Heart left ventricle (tissue), 16 donors: Measurements from ENCODE around the gene SORBS1. TPM values are rescaled to one million over a fixed set of nuclear protein-coding genes. Genes with fewer than 3 reads are reported as not detected.
A peak's percentile ranks its signal among the peaks of the same experiment; 100 is the strongest.

Experiments
- ATAC-seq, 4 donors: fragments of 200-7000 bp; cut with Tn5 transposase; one replicate each; pipeline ENCODE4 v1.9.1; 2020 to 2022; ENCODE audit warnings: moderate library complexity in 4 of 4, mild to moderate bottlenecking in 3 of 4, moderate number of reproducible peaks in 1 of 4
- DNase-seq, 5 donors: peaks; one replicate each; pipeline ENCODE4 v3.0.0-alpha.2; 2020
- H3K27ac ChIP-seq, 12 donors: fragments of 200-600 bp; sonication (generic) in 4 of 12; one replicate each; pipeline versions ENCODE4 v1.5.0 to v1.8.0; 2016 to 2022; ENCODE audit warnings: mild to moderate bottlenecking in 2 of 12
- H3K27me3 ChIP-seq, 9 donors: fragments of 200-600 bp; sonication (generic) in 2 of 9; one replicate each; pipeline versions ENCODE4 v1.5.1 to v1.8.0; 2016 to 2022; ENCODE audit warnings: mild to moderate bottlenecking in 3 of 9
- H3K36me3 ChIP-seq, 9 donors: fragments of 200-600 bp; sonication (generic) in 2 of 9; one replicate each; pipeline versions ENCODE4 v1.5.0 to v1.8.0; 2018 to 2022; ENCODE audit warnings: mild to moderate bottlenecking in 2 of 9
- H3K4me1 ChIP-seq, 12 donors: fragments of 200-600 bp; sonication (generic) in 4 of 12; one replicate each; pipeline versions ENCODE4 v1.5.0 to v1.8.0; 2016 to 2022; ENCODE audit warnings: mild to moderate bottlenecking in 3 of 12
- H3K4me3 ChIP-seq, 12 donors: fragments of 200-600 bp; sonication (generic) in 4 of 12; one replicate each; pipeline versions ENCODE4 v1.5.0 to v1.8.0; 2017 to 2022; ENCODE audit warnings: mild to moderate bottlenecking in 9 of 12, moderate library complexity in 4 of 12
- H3K9me3 ChIP-seq, 12 donors: fragments of 200-600 bp; sonication (generic) in 4 of 12; one replicate each; pipeline versions ENCODE4 v1.5.0 to v1.8.0; 2016 to 2022; ENCODE audit warnings: mild to moderate bottlenecking in 1 of 12
- POLR2A ChIP-seq, 2 donors: fragments of 450-650 bp; IDR thresholded peaks; one replicate each; pipeline ENCODE4 v1.6.1; 2017; ENCODE audit warnings: antibody characterized with exemption in 2 of 2, mild to moderate bottlenecking in 2 of 2, moderate library complexity in 2 of 2
- WGBS, 4 donors: extraction: QIAGEN DNeasy Blood & Tissue Kit in 2 of 4; methylation state at CpG; one replicate each; pipeline versions ENCODE4 v1.1.5 to v1.1.7; 2013 to 2018; 5-methylcytosine and 5-hydroxymethylcytosine counted together
- intact Hi-C, 10 donors: fragments of 100-400 bp; cut with DNase I; formaldehyde crosslinking; loops; one replicate each; pipeline versions ENCODE4 v1.11.1 to v1.14.2; 2022
- polyA plus RNA-seq, 2 donors: library from polyadenylated mRNA; stranded (reverse); fragments of 200-250 nt; gene quantifications; one replicate each; pipeline ENCODE4 v1.2.3, GENCODE V29; 2013
- total RNA-seq, 9 donors: library from RNA; depleted of rRNA in 2 of 9; stranded (reverse); fragments of >200 nt in 2 of 9; fragmentation: NEBNext Ultra II Directional in 3 of 9; extraction: Animal tissue kit (Norgen Biotek cat#: 25700) in 3 of 9; gene quantifications; one replicate each; pipeline versions ENCODE4 v1.1.0 to v1.2.4, GENCODE V29; 2016 to 2023
- TF ChIP-seq, protein P1 (sequence below), 12 donors: fragments of 200-600 bp; sonication (generic) in 4 of 12; IDR thresholded peaks; one replicate each; pipeline versions ENCODE4 v1.5.0 to v1.8.0; 2018 to 2022; ENCODE audit warnings: antibody characterized with exemption in 12 of 12, mild to moderate bottlenecking in 5 of 12
- donor health status: ischemic (EF 13 %, LVEDD 7.1; RV severe dilation, severe dysfunction).
- donor health status: healthy with polysubstance abuse.
- donor health status: DM: no; HTN: yes; CAD: no.
- donor health status: DM: no; HTN: no; CAD: no.
- donor health status: ischemic (EF 25% LVEDD 6.9; RV normal size, moderate dysfunction).
- donor health status: ischemic (EF 25% LVEDD 5.7; RV mildly dilated, moderate dysfunction).
- donor health status: healthy.
- donor health status: DM: yes; HTN: yes; CAD: no.
- donor health status: ischemic (EF 35%, LVEDD 5.7; RV mildly dilated, moderate dysfunction).
- donor health status: nonischemic (EF 11% LVEDD 7.7; RV severe dilation, severe dysfunction).
- donor health status: DM: yes; HTN: yes; CAD: no.
- donor health status: PGD.
- donor health status: ischemic (EF 29% LVEDD 5.4; RV normal size, mild dysfunction).
- donor health status: nonischemic (EF 23%, LVEDD 6.1; RV moderate dilation, normal function).

SORBS1 gene
- total and polyA plus RNA-seq, 11 donors: 355 to 1,440 (median 886) TPM

DNA sequence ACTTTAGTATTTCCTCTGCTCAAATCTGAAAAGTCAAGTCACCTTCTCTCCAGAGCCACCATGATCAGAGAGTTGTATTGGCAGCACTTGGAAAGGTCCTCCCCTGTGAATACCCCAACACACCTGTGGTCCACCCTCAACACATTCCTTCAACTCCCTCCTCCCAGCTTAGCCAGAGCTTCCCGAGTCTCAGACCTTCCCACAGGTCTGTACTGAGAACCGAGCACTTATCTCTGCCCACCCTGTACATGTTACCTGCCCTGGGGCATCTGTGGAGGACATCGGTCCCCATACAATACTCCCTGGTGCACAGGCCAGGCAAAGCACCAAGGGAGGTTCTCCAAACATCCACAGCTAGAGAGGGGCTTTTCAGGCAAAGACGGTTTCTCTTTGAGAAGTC lies 30.6 kb downstream of the SORBS1 start:
- H3K9me3 ChIP-seq: no peaks in the 10 kb centered on the region
- H3K36me3 ChIP-seq: no peaks in the 10 kb centered on the region
- peaks cover 7 to 97% (median 69%) of the 10 kb centered on the region in 12 donors for H3K4me1 ChIP-seq
- no peak for TF ChIP-seq POLR2A (IDR thresholded peaks at IDR 0.05)
- TF ChIP-seq, protein P1, sequence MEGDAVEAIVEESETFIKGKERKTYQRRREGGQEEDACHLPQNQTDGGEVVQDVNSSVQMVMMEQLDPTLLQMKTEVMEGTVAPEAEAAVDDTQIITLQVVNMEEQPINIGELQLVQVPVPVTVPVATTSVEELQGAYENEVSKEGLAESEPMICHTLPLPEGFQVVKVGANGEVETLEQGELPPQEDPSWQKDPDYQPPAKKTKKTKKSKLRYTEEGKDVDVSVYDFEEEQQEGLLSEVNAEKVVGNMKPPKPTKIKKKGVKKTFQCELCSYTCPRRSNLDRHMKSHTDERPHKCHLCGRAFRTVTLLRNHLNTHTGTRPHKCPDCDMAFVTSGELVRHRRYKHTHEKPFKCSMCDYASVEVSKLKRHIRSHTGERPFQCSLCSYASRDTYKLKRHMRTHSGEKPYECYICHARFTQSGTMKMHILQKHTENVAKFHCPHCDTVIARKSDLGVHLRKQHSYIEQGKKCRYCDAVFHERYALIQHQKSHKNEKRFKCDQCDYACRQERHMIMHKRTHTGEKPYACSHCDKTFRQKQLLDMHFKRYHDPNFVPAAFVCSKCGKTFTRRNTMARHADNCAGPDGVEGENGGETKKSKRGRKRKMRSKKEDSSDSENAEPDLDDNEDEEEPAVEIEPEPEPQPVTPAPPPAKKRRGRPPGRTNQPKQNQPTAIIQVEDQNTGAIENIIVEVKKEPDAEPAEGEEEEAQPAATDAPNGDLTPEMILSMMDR (IDR thresholded peaks at IDR 0.05): no peak
- H3K27ac ChIP-seq: peak overlapping the region in 9 of 12 donors; percentile 2 to 91 (median 29)
- H3K27me3 ChIP-seq: no peaks in the 10 kb centered on the region
- DNase-seq (no peak), ATAC-seq (no peak)
- intact Hi-C loops: no loop called here
- no peak overlapping the region for H3K4me3 ChIP-seq
- whole genome bisulfite sequencing, 4 donors: 62 to 79% (median 74%) methylated on average over 3 to 4 of the region's 4 CpGs

DNA sequence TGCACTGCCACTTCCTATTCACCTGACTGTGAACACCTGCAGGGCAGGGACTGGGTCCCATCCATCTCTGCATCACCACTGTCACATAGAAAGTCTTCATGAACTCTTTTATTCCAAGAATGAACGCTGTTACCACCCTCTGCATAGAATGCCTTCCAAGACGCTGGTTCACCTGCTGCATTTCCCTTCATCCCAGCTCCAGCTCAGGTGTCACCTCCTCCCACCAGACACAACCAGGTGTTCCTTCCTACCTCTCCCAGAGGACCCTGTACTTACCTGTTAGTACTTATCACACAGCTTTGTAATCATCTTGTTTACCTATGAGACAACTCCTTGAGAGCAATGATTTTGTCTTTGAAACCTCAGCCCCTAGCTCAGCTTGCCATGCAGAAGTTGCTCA lies 31.1 kb downstream of the SORBS1 start:
- Histone ChIP-seq H3K27me3 (no peaks in the 10 kb centered on the region), H3K9me3 (no peaks in the 10 kb centered on the region), H3K36me3 (no peaks in the 10 kb centered on the region), H3K27ac (peak overlapping the region in 8 of 12 donors; percentile 21 to 91 (median 61)), H3K4me1 (peaks cover 7 to 96% (median 64%) of the 10 kb centered on the region in 12 donors), H3K4me3 (no peak overlapping the region)
- ATAC-seq (no peak), DNase-seq (no peak)
- intact Hi-C loops: no loop called here
- 95 to 97% (median 96%) methylated on average over 2 of the region's 2 CpGs for WGBS, 4 donors
- TF ChIP-seq, protein P1 (IDR thresholded peaks at IDR 0.05): no peak
- no peak for TF ChIP-seq POLR2A (IDR thresholded peaks at IDR 0.05)

DNA sequence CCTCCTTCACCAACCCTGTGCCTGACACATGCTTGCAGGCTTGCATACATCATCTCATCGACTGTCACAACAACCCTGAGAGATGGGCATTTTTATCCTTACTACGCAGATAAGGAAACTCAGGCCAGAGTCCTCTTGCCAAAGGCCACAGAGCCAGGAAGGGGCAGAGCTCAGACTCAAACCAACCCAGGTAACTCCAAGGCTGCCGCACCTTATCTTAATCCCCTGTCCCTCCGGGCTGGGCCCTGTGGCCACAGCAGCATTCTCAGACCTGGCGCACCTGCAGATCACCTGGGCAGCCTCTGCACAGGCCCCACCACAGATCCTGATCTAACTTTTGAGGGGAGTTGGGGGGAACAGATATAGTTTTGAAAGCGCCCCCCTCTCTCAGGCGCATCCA lies 35.1 kb downstream of the SORBS1 start:
- no peak overlapping the region for H3K4me3 ChIP-seq
- ATAC-seq: no peak
- H3K36me3 ChIP-seq: no peaks in the 10 kb centered on the region
- H3K4me1 ChIP-seq: peaks cover 0 to 92% (median 62%) of the 10 kb centered on the region in 12 donors
- no peaks in the 10 kb centered on the region for H3K9me3 ChIP-seq
- WGBS, 4 donors: 60 to 74% (median 68%) methylated on average over 7 of the region's 7 CpGs
- intact Hi-C loops: no loop called here
- TF ChIP-seq, protein P1 (IDR thresholded peaks at IDR 0.05): no peak
- no peak for TF ChIP-seq POLR2A (IDR thresholded peaks at IDR 0.05)
- no peak for DNase-seq
- H3K27me3 ChIP-seq: no peaks in the 10 kb centered on the region
- H3K27ac ChIP-seq: peak overlapping the region in 7 of 12 donors; percentile 4 to 91 (median 15)

DNA sequence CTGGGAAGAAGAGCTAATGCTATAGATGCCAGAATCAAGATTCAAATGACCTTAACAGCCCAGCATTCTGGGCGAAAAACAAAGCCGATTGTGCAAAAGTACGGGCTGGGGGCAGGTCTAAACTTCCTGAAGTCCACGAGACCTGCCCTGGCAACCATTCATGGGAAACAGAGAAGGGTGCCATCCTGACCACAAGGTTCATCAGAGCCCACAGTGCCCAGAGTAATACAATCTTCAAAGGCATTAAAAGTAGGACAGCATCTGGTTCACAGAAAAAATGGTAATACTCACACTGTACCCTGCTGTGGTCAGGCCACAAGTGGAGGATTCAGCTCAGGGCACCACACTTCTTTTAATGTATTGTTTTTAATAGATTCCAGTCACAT lies 36.1 kb downstream of the SORBS1 start:
- TF ChIP-seq, protein P1 (IDR thresholded peaks at IDR 0.05): no peak
- no peak for TF ChIP-seq POLR2A (IDR thresholded peaks at IDR 0.05)
- Histone ChIP-seq H3K36me3 (no peaks in the 10 kb centered on the region), H3K27ac (peak overlapping the region in 6 of 12 donors; percentile 10 to 91 (median 20)), H3K27me3 (no peaks in the 10 kb centered on the region), H3K4me1 (peaks cover 0 to 91% (median 58%) of the 10 kb centered on the region in 12 donors), H3K4me3 (no peak overlapping the region), H3K9me3 (no peaks in the 10 kb centered on the region)
- intact Hi-C loops: no loop called here
- WGBS, 4 donors: 61 to 83% (median 73%) methylated on average over 4 of the region's 4 CpGs
- DNase-seq (no peak), ATAC-seq (no peak)
